GM12801 (cell line): Measurements from ENCODE around the gene RMND1.

Experiments used
- CTCF ChIP-seq: IDR thresholded peaks from one replicate; pipeline ENCODE4 v1.5.1; 2011; ENCODE audit warnings: control low read depth; ENCODE audit not compliant: insufficient read length; ENCODE audit errors: extremely low read depth

The RMND1 gene

DNA sequence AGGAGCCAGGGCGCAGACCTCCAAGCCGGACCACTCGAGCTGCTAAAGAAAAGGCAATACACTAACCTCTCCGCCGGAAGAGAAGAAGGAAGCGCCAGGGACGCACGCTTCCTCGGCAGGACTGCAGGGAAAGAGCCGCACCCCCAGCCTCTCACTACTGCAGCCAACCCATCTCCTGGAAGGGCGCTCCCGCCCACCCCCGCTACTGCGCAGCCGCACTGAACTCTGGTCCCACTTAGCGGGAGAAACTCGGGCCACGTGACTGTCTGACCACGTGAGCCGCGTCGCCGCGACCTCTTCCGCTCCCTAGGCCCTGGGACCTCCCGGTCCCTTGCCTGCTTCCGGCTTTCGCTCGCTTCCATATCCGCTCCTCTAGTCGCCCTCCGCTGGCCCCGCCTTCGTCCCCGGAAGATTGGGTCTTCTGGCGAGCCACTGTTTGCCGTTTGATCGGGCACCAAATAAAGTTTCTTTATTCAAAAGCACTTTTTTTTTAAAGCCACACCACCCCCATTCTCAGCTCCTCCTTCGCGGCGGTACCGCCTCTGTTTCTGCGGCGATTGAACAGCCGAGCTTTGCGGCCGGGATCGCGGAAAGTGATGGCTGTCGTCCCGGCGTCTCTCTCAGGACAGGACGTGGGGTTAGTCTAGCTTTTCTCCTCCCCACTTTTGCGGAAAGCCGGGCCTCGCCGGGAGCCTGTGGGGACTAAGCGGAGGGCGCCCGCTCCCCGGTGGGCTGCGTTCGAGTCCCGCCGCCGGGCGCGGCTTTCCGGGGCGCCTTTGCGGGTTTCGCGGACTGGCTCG is at the start of gene RMND1:
RMND1 (minus strand) TSS at position 177 of the 800 bp plus-strand sequence. CDS start 6,315 bp downstream, outside the sequence.
- TF ChIP-seq CTCF, result no peak

DNA sequence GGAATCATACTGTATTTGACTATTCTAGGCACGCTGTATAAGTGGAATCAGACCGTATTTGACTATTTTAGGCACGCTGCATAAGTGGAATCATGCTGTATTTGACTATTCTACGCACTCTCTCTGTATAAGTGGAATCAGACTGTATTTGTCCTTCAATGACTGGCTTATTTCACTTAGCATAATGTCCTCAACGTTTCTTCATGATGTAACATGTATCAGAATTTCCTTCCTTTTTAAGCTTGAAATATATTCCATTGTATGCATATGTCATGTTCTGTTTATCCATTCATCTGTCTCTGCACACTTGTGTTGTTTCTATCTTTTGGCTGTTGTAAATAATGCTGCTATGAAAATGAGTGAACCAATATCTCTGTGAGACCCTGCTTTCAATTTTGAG is 47.6 kb upstream of the RMND1 start:
- TF ChIP-seq CTCF, result no peak

- TF ChIP-seq CTCF, result no peak
These were observed 46.4 kb upstream of the RMND1 start for GRCh38 chr6:151498327-151498726.

DNA sequence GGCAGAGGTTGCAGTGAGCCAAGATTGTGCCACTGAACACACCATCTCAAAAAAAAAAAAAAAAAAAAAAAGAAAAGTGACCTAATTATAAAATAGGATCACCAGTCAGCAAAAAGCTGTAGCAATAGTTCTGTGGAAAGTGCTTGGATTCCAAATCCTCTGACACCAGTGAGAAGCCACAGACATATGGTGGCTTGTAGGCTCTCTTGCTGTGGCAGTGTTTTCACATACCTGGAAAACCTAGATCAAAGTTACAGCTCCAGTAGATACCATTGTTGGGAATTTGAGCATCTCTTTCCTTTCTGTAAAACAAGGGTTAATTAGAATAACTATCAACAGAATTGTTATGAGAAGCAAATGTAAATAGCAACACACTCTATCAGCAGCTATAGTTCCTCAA is 46.0 kb upstream of the RMND1 start:
- TF ChIP-seq CTCF, result no peak

- TF ChIP-seq CTCF, result no peak
These were observed 43.5 kb upstream of the RMND1 start for GRCh38 chr6:151495380-151495779.

- no peak for TF ChIP-seq CTCF
These were observed 43.0 kb upstream of the RMND1 start for GRCh38 chr6:151494936-151495320.

- TF ChIP-seq CTCF, result no peak
These were observed 42.5 kb upstream of the RMND1 start for GRCh38 chr6:151494235-151494935.
